Tibial nerve (tissue), 4 donors: ENCODE data around the gene ANAPC16. TPM values are rescaled to one million over a fixed set of nuclear protein-coding genes. Genes with fewer than 3 reads are reported as not detected.

Experiments
- DNase-seq, 2 donors: peaks; one replicate each; pipeline ENCODE4 v3.0.0-alpha.2; 2019; ENCODE audit warnings: low spot score in 2 of 2
- H3K27ac ChIP-seq, 4 donors: fragments of 200-600 bp; sonication (generic) in 3 of 4; one replicate each; pipeline ENCODE4 v1.5.1; 2017 to 2019; ENCODE audit warnings: mild to moderate bottlenecking in 1 of 4
- H3K27me3 ChIP-seq, 2 donors: fragments of 200-600 bp; sonication (generic) in 1 of 2; one replicate each; pipeline versions ENCODE4 v1.5.1 to v1.6.0; 2017 to 2019
- H3K36me3 ChIP-seq, 3 donors: fragments of 200-600 bp; sonication (generic); one replicate each; pipeline ENCODE4 v1.5.1; 2018 to 2019
- H3K4me1 ChIP-seq, 4 donors: fragments of 200-600 bp; sonication (generic) in 3 of 4; one replicate each; pipeline ENCODE4 v1.5.1; 2017 to 2019
- H3K4me3 ChIP-seq, 4 donors: fragments of 200-600 bp; sonication (generic) in 3 of 4; one replicate each; pipeline ENCODE4 v1.5.1; 2017 to 2019; ENCODE audit warnings: mild to moderate bottlenecking in 1 of 4, moderate library complexity in 1 of 4
- H3K9me3 ChIP-seq, 4 donors: fragments of 200-600 bp; sonication (generic) in 3 of 4; one replicate each; pipeline ENCODE4 v1.5.1; 2017 to 2019
- CTCF ChIP-seq, 5 experiments: fragments of 200-600 bp in 3 of 5; fragments of 450-650 bp in 2 of 5; sonication (generic) in 3 of 5; IDR thresholded peaks; one replicate each; pipeline ENCODE4 v1.5.1; 2016 to 2019; ENCODE audit warnings: antibody characterized with exemption in 5 of 5, mild to moderate bottlenecking in 3 of 5, moderate library complexity in 2 of 5
- EP300 ChIP-seq, 2 donors: sonication (generic); formaldehyde crosslinking; IDR thresholded peaks; one replicate each; pipeline ENCODE4 v1.6.1; 2017; ENCODE audit warnings: antibody characterized with exemption in 2 of 2, mild to moderate bottlenecking in 1 of 2
- POLR2A ChIP-seq, 2 donors: fragments of 450-650 bp; IDR thresholded peaks; one replicate each; pipeline ENCODE4 v1.6.1; 2017; ENCODE audit warnings: antibody characterized with exemption in 2 of 2, mild to moderate bottlenecking in 2 of 2, moderate library complexity in 2 of 2
- WGBS, 2 donors: methylation state at CpG; one replicate each; pipeline ENCODE4 v1.1.5; 2018; 5-methylcytosine and 5-hydroxymethylcytosine counted together
- total RNA-seq, 4 donors: library from RNA; depleted of rRNA; stranded (reverse); fragments of >200 nt; gene quantifications; one replicate each; pipeline ENCODE4 v1.1.0, GENCODE V29; 2016

The ANAPC16 gene
- total RNA-seq, 4 donors from 2014 or later = 52.6 to 72.3 (median 61.9) TPM

GRCh38 chr10:72270607-72271281, 54.9 kb downstream of the ANAPC16 start:
- Histone ChIP-seq H3K27me3 (no peaks in the 10 kb centered on the region), H3K4me3 (no peak overlapping the region), H3K4me1 (peaks cover 0 to 29% (median 16%) of the 10 kb centered on the region in 4 donors), H3K36me3 (peaks cover 4 to 19% (median 15%) of the 10 kb centered on the region in 3 donors), H3K9me3 (no peaks in the 10 kb centered on the region), H3K27ac (peak overlapping the region in 3 of 4 donors; percentile 95 to 100 (median 100))
- DNase-seq = no peak
- 76 to 78% methylated on average over 5 of the region's 5 CpGs for WGBS, 2 donors
- no peak for TF ChIP-seq POLR2A (IDR thresholded peaks at IDR 0.05)
- TF ChIP-seq CTCF (IDR thresholded peaks at IDR 0.05) = no peak
- no peak for TF ChIP-seq EP300 (IDR thresholded peaks at IDR 0.05)

DNA sequence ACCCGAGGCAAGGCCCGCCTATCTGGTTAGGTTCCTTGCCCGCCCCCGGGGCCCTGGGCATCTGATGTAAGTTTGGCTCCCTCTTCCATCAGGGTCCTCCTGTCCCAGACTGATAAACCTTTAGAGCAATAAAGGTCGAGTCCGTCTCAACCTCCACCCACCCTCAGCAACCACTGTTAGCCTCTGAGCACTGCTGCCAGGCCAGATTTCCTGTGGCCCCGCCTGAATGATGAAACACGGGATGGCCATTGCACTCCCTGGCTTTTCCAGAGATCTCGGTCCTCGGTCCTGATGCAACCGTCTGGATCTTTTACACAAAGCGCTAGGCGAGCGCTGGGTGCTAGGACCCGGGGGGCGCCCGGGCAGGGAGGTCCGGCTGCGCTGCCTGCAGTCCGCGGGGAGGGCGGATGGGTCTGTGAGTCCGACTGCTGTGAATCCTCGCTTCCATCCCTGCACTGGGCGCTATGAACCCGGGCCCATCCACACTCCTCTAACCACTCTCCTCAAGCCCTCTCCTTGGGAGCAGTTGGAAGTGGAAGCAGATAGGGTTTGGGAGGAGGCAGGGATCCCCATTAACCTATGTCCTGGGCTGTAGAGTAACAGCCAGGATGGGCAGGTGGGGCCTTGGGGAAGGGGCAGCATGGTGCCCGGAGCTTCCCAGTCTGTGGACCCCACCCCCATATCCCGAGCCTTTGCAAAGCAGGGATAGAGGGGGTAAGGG, 57.0 kb downstream of the ANAPC16 start:
- peak; percentile 84 to 88 for DNase-seq
- Histone ChIP-seq H3K27ac (peak overlapping the region; percentile 94 to 100 (median 98)), H3K27me3 (no peaks in the 10 kb centered on the region), H3K36me3 (peaks cover 4 to 27% (median 24%) of the 10 kb centered on the region in 3 donors), H3K4me3 (peak overlapping the region; percentile 78 to 98 (median 88)), H3K4me1 (peaks cover 0 to 37% (median 23%) of the 10 kb centered on the region in 4 donors), H3K9me3 (no peaks in the 10 kb centered on the region)
- TF ChIP-seq EP300 (IDR thresholded peaks at IDR 0.05) (peak in 1 of 2 donors; percentile 92), CTCF (IDR thresholded peaks at IDR 0.05) (peak in 2 of 5 experiments; percentile 16 to 17), POLR2A (IDR thresholded peaks at IDR 0.05) (peak in 1 of 2 donors; percentile 52)
- WGBS, 2 donors = 2 to 3% methylated on average over 11 to 27 of the region's 28 CpGs

DNA sequence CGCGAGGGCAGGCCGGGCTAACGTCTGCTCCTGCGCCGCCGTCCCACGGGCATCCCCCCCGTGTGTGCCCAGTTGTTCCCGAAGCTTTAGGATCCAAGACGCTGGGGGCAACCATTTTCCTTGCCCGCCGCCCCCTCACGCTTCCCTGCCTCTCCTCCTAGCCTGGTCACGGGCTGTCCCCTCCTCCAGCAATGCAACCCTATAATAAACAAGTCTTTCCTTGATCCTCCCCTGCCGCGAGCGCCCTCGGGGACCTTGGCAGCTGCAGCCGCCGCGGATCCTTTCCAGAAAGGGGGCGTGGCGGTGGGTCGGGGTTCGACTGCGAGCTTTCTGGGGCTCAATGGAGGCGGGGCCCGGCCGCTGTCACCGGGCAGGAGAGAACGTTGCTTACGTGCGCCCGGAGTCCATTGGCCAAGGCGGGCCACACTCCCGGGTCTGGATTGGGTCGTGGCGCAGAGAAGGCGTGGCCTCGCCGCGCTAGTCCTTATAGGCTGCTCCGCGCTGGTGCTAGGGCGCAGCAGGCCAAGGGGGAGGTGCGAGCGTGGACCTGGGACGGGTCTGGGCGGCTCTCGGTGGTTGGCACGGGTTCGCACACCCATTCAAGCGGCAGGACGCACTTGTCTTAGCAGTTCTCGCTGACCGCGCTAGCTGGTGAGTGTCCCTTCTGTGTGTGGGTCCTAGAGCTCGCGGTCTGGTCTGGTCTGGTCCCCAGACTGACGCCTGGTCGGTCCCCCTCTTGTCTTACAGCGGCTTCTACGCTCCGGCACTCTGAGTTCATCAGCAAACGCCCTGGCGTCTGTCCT, 57.8 kb downstream of the ANAPC16 start, which contains the start of gene DDIT4:
Gene DDIT4 (plus strand): TSS at position 515 of the 803 bp plus-strand sequence. CDS start 293 bp downstream, outside the sequence.
- TF ChIP-seq CTCF (IDR thresholded peaks at IDR 0.05) = peak in 1 of 5 experiments; percentile 56
- peak; percentile 99 to 100 for TF ChIP-seq POLR2A (IDR thresholded peaks at IDR 0.05)
- TF ChIP-seq EP300 (IDR thresholded peaks at IDR 0.05) = peak; percentile 96 to 100
- Histone ChIP-seq H3K4me3 (peak within 1 kb of the TSS; percentile 78 to 98 (median 90)), H3K27me3 (no peaks in the 10 kb centered on the region), H3K27ac (peak within 1 kb of the TSS; percentile 94 to 100 (median 98)), H3K36me3 (peaks cover 4 to 27% (median 24%) of the 10 kb centered on the region in 3 donors), H3K9me3 (no peaks in the 10 kb centered on the region), H3K4me1 (peaks cover 0 to 44% (median 27%) of the 10 kb centered on the region in 4 donors)
- DNase-seq = peak; percentile 98 to 99
- 0 to 1% methylated on average over 38 to 53 of the region's 67 CpGs for WGBS, 2 donors

DNA sequence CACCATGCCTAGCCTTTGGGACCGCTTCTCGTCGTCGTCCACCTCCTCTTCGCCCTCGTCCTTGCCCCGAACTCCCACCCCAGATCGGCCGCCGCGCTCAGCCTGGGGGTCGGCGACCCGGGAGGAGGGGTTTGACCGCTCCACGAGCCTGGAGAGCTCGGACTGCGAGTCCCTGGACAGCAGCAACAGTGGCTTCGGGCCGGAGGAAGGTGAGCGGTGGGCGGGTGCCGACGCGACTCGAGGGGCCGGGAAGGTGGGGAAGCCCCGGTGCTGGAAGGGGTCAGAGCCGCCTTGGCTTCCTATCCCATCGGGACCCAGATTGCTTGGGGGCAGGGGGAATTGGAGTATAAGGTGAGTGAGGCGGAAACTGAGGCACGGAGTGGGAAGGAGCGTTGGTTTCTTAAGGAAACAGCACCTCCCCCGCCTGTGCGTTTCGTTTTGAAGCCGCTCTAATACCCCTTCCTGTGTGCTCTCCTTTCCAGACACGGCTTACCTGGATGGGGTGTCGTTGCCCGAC, 58.5 kb downstream of the ANAPC16 start:
- Histone ChIP-seq H3K4me3 (peak overlapping the region; percentile 78 to 98 (median 90)), H3K9me3 (no peaks in the 10 kb centered on the region), H3K27me3 (no peaks in the 10 kb centered on the region), H3K27ac (peak overlapping the region; percentile 89 to 100 (median 97)), H3K4me1 (peaks cover 0 to 51% (median 30%) of the 10 kb centered on the region in 4 donors), H3K36me3 (peaks cover 4 to 27% (median 24%) of the 10 kb centered on the region in 3 donors)
- DNase-seq = no peak
- no peak for TF ChIP-seq POLR2A (IDR thresholded peaks at IDR 0.05)
- no peak for TF ChIP-seq CTCF (IDR thresholded peaks at IDR 0.05)
- no peak for TF ChIP-seq EP300 (IDR thresholded peaks at IDR 0.05)
- WGBS, 2 donors = 0 to 1% methylated on average over 36 to 38 of the region's 40 CpGs
